Adrenal gland (tissue), 5 donors: ENCODE measurements around the gene SDK1.

Experiments used
- CTCF ChIP-seq, 6 experiments: fragments of 450-650 bp in 4 of 6; fragments of 200-600 bp in 2 of 6; sonication (generic) in 1 of 6; IDR thresholded peaks; 1 replicate in 5 of 6; 2 replicates in 1 of 6; pipeline versions ENCODE4 v1.5.1 to v1.8.0; 2016 to 2021; ENCODE audit warnings: antibody characterized with exemption in 6 of 6, mild to moderate bottlenecking in 2 of 6, moderate library complexity in 1 of 6
- POLR2A ChIP-seq, 2 donors: fragments of 450-650 bp; IDR thresholded peaks; one replicate each; pipeline ENCODE4 v1.6.1; 2017; ENCODE audit warnings: antibody characterized with exemption in 2 of 2, mild to moderate bottlenecking in 2 of 2, moderate library complexity in 1 of 2
- donor health status: DM: no; HTN: no; CAD: no.

DNA sequence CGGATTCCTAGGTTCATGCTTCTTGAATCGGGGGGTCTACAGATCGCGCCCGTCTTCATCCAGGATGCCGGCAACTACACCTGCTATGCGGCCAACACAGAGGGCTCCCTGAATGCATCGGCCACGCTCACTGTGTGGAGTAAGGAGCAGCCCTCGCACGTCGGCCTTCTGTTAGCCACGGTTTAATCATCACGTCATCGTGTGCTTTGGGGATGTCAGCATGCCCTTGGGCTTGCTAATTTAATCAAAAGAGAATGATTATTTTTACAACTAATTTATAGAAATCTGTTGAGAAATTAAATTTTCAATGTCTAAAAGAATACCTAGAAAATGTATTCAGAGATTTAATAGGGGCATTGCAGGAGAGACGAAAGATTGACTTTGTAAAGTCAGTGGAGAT, 668.2 kb downstream of the SDK1 start:
- TF ChIP-seq CTCF (IDR thresholded peaks at IDR 0.05), result no peak
- no peak for TF ChIP-seq POLR2A (IDR thresholded peaks at IDR 0.05)
